Measurements from ENCODE around the gene ENTREP1.

DNA sequence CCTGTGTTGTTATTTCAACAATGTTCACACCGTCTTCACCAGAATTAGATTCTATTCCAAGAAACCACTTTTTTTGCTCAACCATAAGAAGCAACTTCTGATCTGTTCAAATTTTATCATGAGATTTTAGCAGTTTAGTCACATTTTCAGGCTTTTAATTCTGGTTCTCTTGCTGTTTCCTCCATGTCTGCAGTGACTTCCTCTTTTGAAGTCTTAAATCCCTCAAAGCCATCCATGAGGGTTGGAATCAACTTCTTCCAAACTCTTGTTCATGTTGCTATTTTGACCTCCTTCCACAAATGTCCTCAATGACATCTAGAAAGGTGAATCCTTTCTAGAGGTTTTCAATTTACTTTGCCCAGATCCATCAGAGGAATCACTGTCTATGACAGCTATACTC lies 25.7 kb upstream of the ENTREP1 start:
- TF ChIP-seq POLR2A (IDR thresholded peaks at IDR 0.05) = no peak
- no peak for TF ChIP-seq CTCF (IDR thresholded peaks at IDR 0.05 in 8 of 11, conservative IDR thresholded peaks at IDR 0.05 in 3 of 11)
- TF ChIP-seq POLR2AphosphoS5 (IDR thresholded peaks at IDR 0.05) = no peak
